T-cell (primary cell): Measurements from ENCODE around the gene CDT1. TPM values are rescaled to one million over a fixed set of nuclear protein-coding genes. Genes with fewer than 3 reads are reported as not detected.

Experiments used
- ATAC-seq, 4 experiments: fragments of 200-7000 bp in 3 of 4; fragments of 150-1000 bp in 1 of 4; cut with Tn5 transposase; replicated peaks in 1 of 4; 1 replicate in 3 of 4; 2 replicates in 1 of 4; pipeline ENCODE4 v1.10.0; 2021; ENCODE audit warnings: moderate library complexity in 3 of 4, mild to moderate bottlenecking in 2 of 4, moderate number of reproducible peaks in 1 of 4
- CTCF ChIA-PET, 2 donors: fragments of 300-600 bp; sonication (Branson Sonifier 250); formaldehyde crosslinking; loops; one replicate each; lab custom pipeline; 2022; ENCODE audit warnings: antibody characterized with exemption in 2 of 2; lab: Charles Lee
- POLR2A ChIA-PET, 2 donors: fragments of 300-600 bp; sonication (Branson Sonifier 250); formaldehyde crosslinking; loops; one replicate each; lab custom pipeline; 2022; ENCODE audit warnings: antibody characterized with exemption in 2 of 2; lab: Charles Lee
- DNase-seq, 35 experiments: peaks; one replicate each; pipeline versions ENCODE4 v3.0.0 to v3.0.0-alpha.2; 2013 to 2023
- H3K27ac ChIP-seq: one replicate; pipeline ENCODE4 v1.5.1; 2013; ENCODE audit warnings: low read length
- H3K27me3 ChIP-seq, 2 experiments: replicated peaks in 1 of 2; 1 replicate in 1 of 2; 2 replicates in 1 of 2; pipeline versions ENCODE4 v1.6.1 to v1.7.0; 2013; ENCODE audit warnings: low read length in 1 of 2, mixed read lengths in 1 of 2; ENCODE audit not compliant: control insufficient read depth in 2 of 2, insufficient read depth in 2 of 2; ENCODE audit errors: extremely low read depth in 1 of 2
- H3K36me3 ChIP-seq, 2 donors: 1 replicate in 1 of 2; 2 replicates in 1 of 2; pipeline versions ENCODE4 v1.6.1 to v1.7.0; 2013; ENCODE audit warnings: low read length in 1 of 2; ENCODE audit not compliant: control insufficient read depth in 2 of 2, insufficient read depth in 1 of 2; ENCODE audit errors: extremely low read depth in 1 of 2
- H3K4me1 ChIP-seq, 2 experiments: 1 replicate in 1 of 2; 2 replicates in 1 of 2; pipeline versions ENCODE4 v1.6.1 to v1.7.0; 2013; ENCODE audit warnings: low read length in 2 of 2, mixed read lengths in 1 of 2; ENCODE audit not compliant: insufficient read depth in 2 of 2, control insufficient read depth in 1 of 2; ENCODE audit errors: extremely low read depth in 1 of 2
- H3K4me3 ChIP-seq, 2 donors: 1 replicate in 1 of 2; 2 replicates in 1 of 2; pipeline versions ENCODE4 v1.5.1 to v1.7.0; 2013; ENCODE audit warnings: mild to moderate bottlenecking in 2 of 2, low read length in 1 of 2, moderate library complexity in 1 of 2; ENCODE audit not compliant: control insufficient read depth in 1 of 2; ENCODE audit errors: extremely low read depth in 1 of 2
- H3K9me3 ChIP-seq: 2 replicates; pipeline ENCODE4 v1.7.0; 2013
- H3K27ac Mint-ChIP-seq, 2 donors: one replicate each; pipeline ENCODE4 v1.8.0; 2020 to 2021; ENCODE audit warnings: mild to moderate bottlenecking in 2 of 2, mixed read lengths in 2 of 2
- H3K27me3 Mint-ChIP-seq, 2 donors: one replicate each; pipeline ENCODE4 v1.8.0; 2021 to 2022; ENCODE audit warnings: mixed read lengths in 2 of 2
- H3K36me3 Mint-ChIP-seq: one replicate; pipeline ENCODE4 v1.8.0; 2021; ENCODE audit warnings: mixed read lengths
- H3K4me1 Mint-ChIP-seq, 3 donors: one replicate each; pipeline ENCODE4 v1.8.0; 2020 to 2022; ENCODE audit warnings: mixed read lengths in 3 of 3, mild to moderate bottlenecking in 1 of 3
- H3K4me3 Mint-ChIP-seq, 3 donors: one replicate each; pipeline ENCODE4 v1.8.0; 2020 to 2022; ENCODE audit warnings: mild to moderate bottlenecking in 3 of 3, mixed read lengths in 3 of 3, moderate library complexity in 3 of 3
- H3K9me3 Mint-ChIP-seq, 3 donors: one replicate each; pipeline ENCODE4 v1.8.0; 2020 to 2022; ENCODE audit warnings: mixed read lengths in 3 of 3
- WGBS: methylation state at CpG from one replicate; pipeline ENCODE4 v1.1.5; 2013; ENCODE audit warnings: missing lambda C conversion rate; ENCODE audit not compliant: insufficient coverage; 5-methylcytosine and 5-hydroxymethylcytosine counted together
- total RNA-seq, 35 experiments: library from RNA in 6 of 35; stranded (reverse) in 6 of 35; fragments of 120-200 nt in 1 of 35; gene quantifications; one replicate each; pipeline versions ENCODE4 v1.2.1 to v1.2.4 and lab custom pipeline; 2013 to 2026

Gene CDT1
- total RNA-seq, 5 donors from 2014 or later (not counting 1 experiment from before 2014, with no cell fraction given) = 0.93 to 3.7 (median 1.5) TPM

- H3K36me3 ChIP-seq = peaks cover 0 to 9% of the 10 kb centered on the region in 2 donors
- Mint-ChIP-seq H3K27ac (peak overlapping the region; percentile 91 to 96), H3K27me3 (no peaks in the 10 kb centered on the region), H3K36me3 (no peaks in the 10 kb centered on the region), H3K4me3 (peak overlapping the region; percentile 66 to 74 (median 71)), H3K9me3 (no peaks in the 10 kb centered on the region), H3K4me1 (peaks cover 51 to 60% (median 53%) of the 10 kb centered on the region in 3 donors)
- no peaks in the 10 kb centered on the region for H3K27me3 ChIP-seq
- peaks cover 31 to 77% of the 10 kb centered on the region in 2 experiments for H3K4me1 ChIP-seq
- ChIA-PET POLR2A (no interaction called here), CTCF (interaction anchor here (0.5 to 1.6 kb wide), 7 partner anchors 32 to 386 kb away, joined by 3 to 4 read pairs (median 3); no protein-coding TSS in a partner anchor)
- H3K9me3 ChIP-seq = no peaks in the 10 kb centered on the region
- ATAC-seq (peak; percentile 64 to 67 (median 66)), DNase-seq (peak in 33 of 35 experiments; percentile 29 to 77 (median 52))
- H3K4me3 ChIP-seq = peak overlapping the region; percentile 28 to 40
- H3K27ac ChIP-seq = peak overlapping the region; percentile 79
- WGBS = 13% methylated on average over 28 of the region's 28 CpGs
Observed at GRCh38 chr16:88781140-88782077, 22.2 kb upstream of the CDT1 start.

- H3K27me3 Mint-ChIP-seq = no peaks in the 10 kb centered on the region
- 20% methylated on average over 10 of the region's 16 CpGs for WGBS
- H3K9me3 Mint-ChIP-seq = no peaks in the 10 kb centered on the region
- peak in 3 of 35 experiments; percentile 50 to 66 (median 61) for DNase-seq
- H3K27ac Mint-ChIP-seq = peak overlapping the region; percentile 91 to 96
- ATAC-seq = peak in 1 of 4 experiments; percentile 12
- Histone ChIP-seq H3K36me3 (peaks cover 0 to 5% of the 10 kb centered on the region in 2 donors), H3K9me3 (no peaks in the 10 kb centered on the region), H3K27ac (peak overlapping the region; percentile 79), H3K4me3 (peak overlapping the region; percentile 8 to 54), H3K27me3 (no peaks in the 10 kb centered on the region), H3K4me1 (peaks cover 31 to 70% of the 10 kb centered on the region in 2 experiments)
- H3K4me1 Mint-ChIP-seq = peaks cover 51 to 54% (median 52%) of the 10 kb centered on the region in 3 donors
- H3K36me3 Mint-ChIP-seq = no peaks in the 10 kb centered on the region
- peak overlapping the region; percentile 66 to 74 (median 71) for H3K4me3 Mint-ChIP-seq
- CTCF ChIA-PET = interaction anchor here (0.5 to 1.5 kb wide), 4 partner anchors 15 to 40 kb away, joined by 3 read pairs; no protein-coding TSS in a partner anchor
- POLR2A ChIA-PET = no interaction called here
Observed at GRCh38 chr16:88782454-88783390, 20.9 kb upstream of the CDT1 start.

GRCh38 chr16:88783391-88784073, 20.1 kb upstream of the CDT1 start:
- peak overlapping the region; percentile 35 to 54 for H3K4me3 ChIP-seq
- H3K27ac ChIP-seq = peak overlapping the region; percentile 79
- H3K4me3 Mint-ChIP-seq = peak overlapping the region; percentile 66 to 74 (median 71)
- ChIA-PET CTCF (interaction anchor here (0.5 to 1.5 kb wide), 3 partner anchors 14 to 34 kb away, joined by 3 read pairs; no protein-coding TSS in a partner anchor), POLR2A (interaction anchor here in 1 of 2 donors (0.6 kb wide), 1 partner anchor 409 kb away, joined by 3 read pairs; no protein-coding TSS in a partner anchor)
- H3K27me3 Mint-ChIP-seq = no peaks in the 10 kb centered on the region
- 19% methylated on average over 27 of the region's 27 CpGs for WGBS
- H3K27me3 ChIP-seq = no peaks in the 10 kb centered on the region
- H3K36me3 ChIP-seq = peaks cover 0 to 5% of the 10 kb centered on the region in 2 donors
- H3K27ac Mint-ChIP-seq = peak overlapping the region; percentile 91 to 96
- H3K36me3 Mint-ChIP-seq = no peaks in the 10 kb centered on the region
- no peaks in the 10 kb centered on the region for H3K9me3 Mint-ChIP-seq
- ATAC-seq = no peak
- peaks cover 45 to 50% (median 46%) of the 10 kb centered on the region in 3 donors for H3K4me1 Mint-ChIP-seq
- peaks cover 31 to 62% of the 10 kb centered on the region in 2 experiments for H3K4me1 ChIP-seq
- peak in 2 of 35 experiments; percentile 19 to 53 for DNase-seq
- H3K9me3 ChIP-seq = no peaks in the 10 kb centered on the region

- Mint-ChIP-seq H3K36me3 (no peaks in the 10 kb centered on the region), H3K4me3 (peak overlapping the region; percentile 66 to 80 (median 74)), H3K27me3 (no peaks in the 10 kb centered on the region), H3K9me3 (no peaks in the 10 kb centered on the region), H3K27ac (peak overlapping the region; percentile 80 to 96), H3K4me1 (peaks cover 44 to 47% (median 44%) of the 10 kb centered on the region in 3 donors)
- peaks cover 31 to 59% of the 10 kb centered on the region in 2 experiments for H3K4me1 ChIP-seq
- H3K4me3 ChIP-seq = peak overlapping the region; percentile 39 to 54
- H3K9me3 ChIP-seq = no peaks in the 10 kb centered on the region
- peak in 1 of 4 experiments; percentile 12 for ATAC-seq
- peak in 10 of 35 experiments; percentile 18 to 68 (median 46) for DNase-seq
- H3K27me3 ChIP-seq = no peaks in the 10 kb centered on the region
- CTCF ChIA-PET = interaction anchor here (0.6 to 1.5 kb wide), 4 partner anchors 19 to 94 kb away, joined by 3 to 7 read pairs (median 4); no protein-coding TSS in a partner anchor
- peak overlapping the region; percentile 79 for H3K27ac ChIP-seq
- POLR2A ChIA-PET = no interaction called here
- 1% methylated on average over 65 of the region's 74 CpGs for WGBS
- peaks cover 0 to 5% of the 10 kb centered on the region in 2 donors for H3K36me3 ChIP-seq
Observed at GRCh38 chr16:88784074-88784855, 19.3 kb upstream of the CDT1 start.

GRCh38 chr16:88784856-88785105, 18.8 kb upstream of the CDT1 start:
- no peaks in the 10 kb centered on the region for H3K27me3 ChIP-seq
- peaks cover 33 to 59% of the 10 kb centered on the region in 2 experiments for H3K4me1 ChIP-seq
- no peaks in the 10 kb centered on the region for H3K9me3 Mint-ChIP-seq
- peak in 1 of 35 experiments; percentile 34 for DNase-seq
- no peaks in the 10 kb centered on the region for H3K9me3 ChIP-seq
- ChIA-PET CTCF (interaction anchor here (0.6 to 1.5 kb wide), 4 partner anchors 18 to 95 kb away, joined by 3 to 7 read pairs (median 4); no protein-coding TSS in a partner anchor), POLR2A (no interaction called here)
- peaks cover 44 to 47% (median 45%) of the 10 kb centered on the region in 3 donors for H3K4me1 Mint-ChIP-seq
- WGBS = under 1% methylated on average over 31 of the region's 32 CpGs
- H3K27ac Mint-ChIP-seq = no peak overlapping the region
- H3K27me3 Mint-ChIP-seq = no peaks in the 10 kb centered on the region
- peaks cover 0 to under 1% of the 10 kb centered on the region in 2 donors for H3K36me3 ChIP-seq
- H3K4me3 Mint-ChIP-seq = peak overlapping the region in 1 of 3 donors; percentile 66
- ATAC-seq = peak; percentile 1 to 10 (median 6)
- H3K27ac ChIP-seq = no peak overlapping the region
- no peaks in the 10 kb centered on the region for H3K36me3 Mint-ChIP-seq
- H3K4me3 ChIP-seq = peak overlapping the region; percentile 39 to 54
